HT1080 (cell line): Measurements from ENCODE around the gene DISC1. TPM values are rescaled to one million over a fixed set of nuclear protein-coding genes. Genes with fewer than 3 reads are reported as not detected.

Experiments
- DNase-seq: peaks from one replicate; pipeline ENCODE4 v3.0.0-alpha.2; 2015; ENCODE audit warnings: low read depth
- total RNA-seq: library from RNA; depleted of rRNA; stranded (reverse); fragments of >200 nt; shearing (Covaris generic); gene quantifications from 2 replicates; pipeline ENCODE4 v1.2.3, GENCODE V29; 2014

The DISC1 gene
- total RNA-seq, 1 experiment from 2014 or later: 5.5 TPM

- DNase-seq: peak; percentile 61
Measured at GRCh38 chr1:231844986-231845502, 218.5 kb downstream of the DISC1 start.

- no peak for DNase-seq
Measured at GRCh38 chr1:231847612-231848397, 221.2 kb downstream of the DISC1 start.

- no peak for DNase-seq
Measured at GRCh38 chr1:231849981-231850380, 223.4 kb downstream of the DISC1 start.

GRCh38 chr1:231850786-231851185, 224.2 kb downstream of the DISC1 start:
- no peak for DNase-seq

- DNase-seq: no peak
Measured at GRCh38 chr1:231853588-231854207, 227.1 kb downstream of the DISC1 start.

- DNase-seq: no peak
Measured at GRCh38 chr1:231855361-231855760, 228.8 kb downstream of the DISC1 start.

GRCh38 chr1:231855926-231856325, 229.3 kb downstream of the DISC1 start:
- DNase-seq: no peak

- DNase-seq: no peak
Measured at GRCh38 chr1:231856426-231856825, 229.8 kb downstream of the DISC1 start.

- DNase-seq: no peak
Measured at GRCh38 chr1:231856894-231857293, 230.3 kb downstream of the DISC1 start.

- DNase-seq: no peak
Measured at GRCh38 chr1:231857609-231858135, 231.1 kb downstream of the DISC1 start.

- DNase-seq: no peak
Measured at GRCh38 chr1:231860221-231861088, 233.9 kb downstream of the DISC1 start.

GRCh38 chr1:231861541-231862481, 235.2 kb downstream of the DISC1 start:
- DNase-seq: no peak

- DNase-seq: no peak
Measured at GRCh38 chr1:231862611-231863010, 236.0 kb downstream of the DISC1 start.

GRCh38 chr1:231865331-231865730, 238.7 kb downstream of the DISC1 start:
- DNase-seq: no peak

- DNase-seq: peak; percentile 27
Measured at GRCh38 chr1:231866392-231867331, 240.1 kb downstream of the DISC1 start.

- no peak for DNase-seq
Measured at GRCh38 chr1:231867607-231868006, 241.0 kb downstream of the DISC1 start.

GRCh38 chr1:231869364-231869763, 242.8 kb downstream of the DISC1 start:
- no peak for DNase-seq

GRCh38 chr1:231871471-231871870, 244.9 kb downstream of the DISC1 start:
- DNase-seq: no peak

- DNase-seq: no peak
Measured at GRCh38 chr1:231871878-231872277, 245.3 kb downstream of the DISC1 start.
